PFSK-1 (cell line): ENCODE results near the gene ZNF407.

Source experiments
- SIN3A ChIP-seq: IDR thresholded peaks from 2 replicates; pipeline ENCODE4 v1.6.1; 2012; ENCODE audit warnings: mild to moderate bottlenecking, low read length, moderate library complexity, borderline replicate concordance; ENCODE audit not compliant: insufficient read depth
- TAF1 ChIP-seq: IDR thresholded peaks from 2 replicates; pipeline ENCODE4 v1.6.1; 2012; ENCODE audit warnings: low read length, control low read depth, borderline replicate concordance; ENCODE audit not compliant: insufficient read depth

DNA sequence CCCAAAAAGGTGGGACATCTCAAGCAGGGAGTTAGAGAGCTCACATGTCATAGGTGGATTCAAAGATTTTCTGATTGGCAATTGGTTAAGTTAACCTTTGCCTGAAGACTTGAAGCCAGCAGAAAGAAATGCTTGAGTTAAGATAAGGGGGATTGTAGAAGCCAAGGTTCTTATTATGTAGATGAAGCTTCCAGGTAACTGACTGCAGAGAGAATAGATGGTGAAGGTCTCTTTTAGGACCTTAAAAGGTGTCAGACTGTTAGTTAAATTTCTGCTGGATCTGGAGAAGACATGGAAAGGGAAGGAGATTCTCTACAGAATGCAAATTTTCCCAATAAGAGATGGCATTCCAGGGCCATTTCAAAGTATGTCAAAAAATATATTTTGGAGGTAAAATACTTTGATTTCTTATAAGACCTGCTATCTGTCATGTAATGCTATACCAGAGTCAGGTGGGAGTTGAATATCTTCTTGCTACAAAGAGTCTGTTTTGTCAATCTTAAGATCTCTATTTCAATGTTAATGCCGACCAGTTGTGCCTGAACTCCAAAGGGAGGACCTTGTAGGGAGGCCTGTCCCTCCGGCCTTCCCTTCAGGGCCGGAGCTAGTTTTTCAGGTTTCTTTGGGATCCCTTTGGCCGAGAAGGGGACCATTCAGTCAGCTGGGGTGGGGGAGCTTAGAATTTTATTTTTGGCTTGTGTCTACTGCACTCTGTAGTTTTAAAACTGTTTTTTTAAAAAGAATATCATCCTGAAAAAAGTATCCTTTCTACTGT is 330.7 kb downstream of the ZNF407 start:
- TF ChIP-seq TAF1 (no peak), SIN3A (no peak)
